GM23338 (cell line): ENCODE data around the gene PTK6.

ENCODE experiments used
- CTCF ChIP-seq, 2 experiments: fragments of 200-600 bp in 1 of 2; sonication (generic) in 1 of 2; conservative IDR thresholded peaks; 2 replicates each; pipeline versions ENCODE4 v1.5.1 to v1.6.1; 2016 to 2017; ENCODE audit warnings: antibody characterized with exemption in 2 of 2, low read depth in 2 of 2, mild to moderate bottlenecking in 2 of 2, moderate library complexity in 1 of 2
- EZH2 ChIP-seq: fragments of 200-600 bp; sonication (generic); IDR thresholded peaks from one replicate; pipeline ENCODE4 v1.8.0; 2017; ENCODE audit warnings: antibody characterized with exemption, mild to moderate bottlenecking, low read depth; ENCODE audit not compliant: unreplicated experiment
- EZH2phosphoT487 ChIP-seq: fragments of 200-600 bp; sonication (generic); IDR thresholded peaks from one replicate; pipeline ENCODE4 v1.8.1; 2018; ENCODE audit warnings: antibody characterized with exemption; ENCODE audit not compliant: unreplicated experiment
- JUNB ChIP-seq: IDR thresholded peaks from one replicate; pipeline ENCODE4 v1.6.1; 2016; ENCODE audit warnings: antibody characterized with exemption; ENCODE audit not compliant: unreplicated experiment
- NANOG ChIP-seq: IDR thresholded peaks from 2 replicates; pipeline ENCODE4 v1.6.1; 2016; ENCODE audit warnings: antibody characterized with exemption, borderline replicate concordance
- POLR2AphosphoS5 ChIP-seq: IDR thresholded peaks from 2 replicates; pipeline ENCODE4 v1.6.1; 2016; ENCODE audit warnings: antibody characterized with exemption, low read depth

GRCh38 chr20:63540417-63541186 lies 3.4 kb upstream of the PTK6 start:
- TF ChIP-seq CTCF (conservative IDR thresholded peaks at IDR 0.05; ENCODE audit: low read depth in 2 of 2) (no peak), EZH2 (no peak), POLR2AphosphoS5 (no peak), NANOG (no peak), EZH2phosphoT487 (no peak), JUNB (no peak)
